GM18861 (cell line): ENCODE results near the gene HDDC3.

Experiments used
- ATAC-seq: cut with Tn5 transposase; IDR thresholded peaks from one replicate; pipeline ENCODE4 v1.9.1; 2021; ENCODE audit not compliant: unreplicated experiment

Gene HDDC3

DNA sequence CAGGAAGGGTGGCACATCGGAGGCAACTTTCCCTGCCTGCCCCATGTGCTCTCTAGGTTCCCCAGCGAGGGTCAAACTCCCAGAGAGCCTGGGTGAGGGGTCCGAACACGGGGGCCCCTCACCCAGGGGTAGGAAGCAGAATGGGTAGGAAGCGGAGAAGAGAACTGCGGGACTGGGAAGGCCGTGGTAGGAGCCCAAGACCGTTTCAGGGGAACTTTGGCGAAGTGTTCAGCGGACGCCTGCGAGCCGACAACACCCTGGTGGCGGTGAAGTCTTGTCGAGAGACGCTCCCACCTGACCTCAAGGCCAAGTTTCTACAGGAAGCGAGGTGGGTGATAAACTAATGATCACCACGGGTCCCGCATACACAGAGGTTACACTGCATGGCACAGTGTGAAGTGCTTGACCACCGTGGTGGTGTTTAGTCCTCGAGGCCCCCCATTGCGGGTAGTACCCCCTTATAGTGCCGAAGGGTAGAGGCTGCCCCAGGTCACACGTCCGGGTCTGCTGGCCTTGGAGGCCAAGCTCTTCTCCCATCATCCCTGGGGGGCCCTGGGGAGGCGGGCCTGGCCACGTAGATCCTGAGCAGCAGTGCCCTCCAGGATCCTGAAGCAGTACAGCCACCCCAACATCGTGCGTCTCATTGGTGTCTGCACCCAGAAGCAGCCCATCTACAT lies 39.7 kb downstream of the HDDC3 start:
- ATAC-seq = no peak

DNA sequence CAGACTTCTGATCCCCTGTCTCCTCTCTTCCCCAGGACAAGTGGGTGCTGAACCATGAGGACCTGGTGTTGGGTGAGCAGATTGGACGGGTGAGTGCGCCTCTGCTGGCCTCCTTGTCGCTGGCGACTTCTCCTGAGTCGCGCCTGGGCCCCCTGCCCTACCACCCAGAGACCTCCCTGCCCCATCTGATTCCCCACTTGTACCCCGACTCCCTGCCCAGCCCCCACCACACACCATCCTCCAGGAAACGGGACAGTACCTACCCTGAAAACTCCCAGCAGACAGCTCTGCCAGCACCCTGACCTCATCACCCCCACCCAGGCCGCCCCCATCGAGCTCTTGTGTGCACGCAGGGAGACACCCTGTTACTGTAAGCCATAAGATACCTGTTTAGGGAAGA lies 40.3 kb downstream of the HDDC3 start:
- no peak for ATAC-seq

DNA sequence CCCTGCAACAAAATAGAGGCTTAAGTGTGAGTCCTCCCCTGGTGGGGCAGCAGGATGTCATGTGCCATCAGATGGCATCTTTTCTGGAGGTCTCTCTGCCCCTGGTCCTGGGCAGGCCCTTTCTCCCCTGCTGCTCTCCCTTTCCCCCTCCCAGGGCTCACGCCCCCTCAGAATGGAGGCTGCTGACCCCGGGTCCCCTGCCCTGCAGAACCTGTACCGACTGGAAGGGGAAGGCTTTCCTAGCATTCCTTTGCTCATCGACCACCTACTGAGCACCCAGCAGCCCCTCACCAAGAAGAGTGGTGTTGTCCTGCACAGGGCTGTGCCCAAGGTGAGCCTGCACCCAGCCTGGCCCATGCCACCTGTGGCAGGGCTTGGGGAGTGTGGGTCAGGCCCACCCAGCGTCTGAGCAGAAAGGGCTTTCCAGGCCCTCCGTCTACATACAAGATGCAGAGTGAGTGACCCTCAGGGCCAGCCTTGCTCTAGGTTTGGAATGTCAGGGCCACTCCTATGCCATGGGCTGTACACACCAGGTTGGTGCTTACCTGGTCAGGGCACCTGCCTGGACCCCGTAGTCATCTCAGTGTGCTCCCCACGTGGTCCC lies 40.9 kb downstream of the HDDC3 start:
- ATAC-seq = no peak

DNA sequence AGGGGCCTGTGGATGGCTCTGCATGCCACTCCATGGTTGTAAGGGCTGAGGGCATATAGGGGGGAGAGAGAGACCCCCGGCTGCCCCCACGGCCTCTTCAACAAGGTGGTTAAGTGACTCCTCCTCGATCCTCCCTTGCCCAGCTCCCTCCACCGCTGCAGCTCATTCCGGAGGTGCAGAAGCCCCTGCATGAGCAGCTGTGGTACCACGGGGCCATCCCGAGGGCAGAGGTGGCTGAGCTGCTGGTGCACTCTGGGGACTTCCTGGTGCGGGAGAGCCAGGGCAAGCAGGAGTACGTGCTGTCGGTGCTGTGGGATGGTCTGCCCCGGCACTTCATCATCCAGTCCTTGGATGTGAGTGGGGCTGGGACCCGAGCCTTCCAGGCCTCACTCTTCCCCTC lies 41.5 kb downstream of the HDDC3 start:
- ATAC-seq = no peak

DNA sequence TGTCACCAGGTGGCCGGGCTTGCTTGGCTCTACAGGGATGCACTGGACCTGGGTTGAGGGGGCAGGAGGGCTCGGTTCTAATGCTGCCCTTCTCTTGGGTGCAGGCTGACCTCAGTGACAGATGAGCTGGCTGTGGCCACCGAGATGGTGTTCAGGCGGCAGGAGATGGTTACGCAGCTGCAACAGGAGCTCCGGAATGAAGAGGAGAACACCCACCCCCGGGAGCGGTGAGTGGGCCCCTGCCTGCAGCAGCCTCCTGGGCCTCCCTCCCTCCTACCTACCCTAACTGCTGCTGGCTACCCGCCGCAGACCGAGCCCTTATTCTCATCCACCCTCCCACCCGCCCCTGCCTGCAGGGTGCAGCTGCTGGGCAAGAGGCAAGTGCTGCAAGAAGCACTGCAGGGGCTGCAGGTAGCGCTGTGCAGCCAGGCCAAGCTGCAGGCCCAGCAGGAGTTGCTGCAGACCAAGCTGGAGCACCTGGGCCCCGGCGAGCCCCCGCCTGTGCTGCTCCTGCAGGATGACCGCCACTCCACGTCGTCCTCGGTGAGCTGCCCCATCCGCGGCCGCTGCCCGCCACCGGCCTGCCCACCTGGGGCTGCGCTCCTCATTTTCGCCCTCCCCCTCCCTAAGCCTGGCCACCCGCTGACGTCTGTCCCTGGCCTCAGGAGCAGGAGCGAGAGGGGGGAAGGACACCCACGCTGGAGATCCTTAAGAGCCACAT lies 42.5 kb downstream of the HDDC3 start:
- ATAC-seq = no peak

DNA sequence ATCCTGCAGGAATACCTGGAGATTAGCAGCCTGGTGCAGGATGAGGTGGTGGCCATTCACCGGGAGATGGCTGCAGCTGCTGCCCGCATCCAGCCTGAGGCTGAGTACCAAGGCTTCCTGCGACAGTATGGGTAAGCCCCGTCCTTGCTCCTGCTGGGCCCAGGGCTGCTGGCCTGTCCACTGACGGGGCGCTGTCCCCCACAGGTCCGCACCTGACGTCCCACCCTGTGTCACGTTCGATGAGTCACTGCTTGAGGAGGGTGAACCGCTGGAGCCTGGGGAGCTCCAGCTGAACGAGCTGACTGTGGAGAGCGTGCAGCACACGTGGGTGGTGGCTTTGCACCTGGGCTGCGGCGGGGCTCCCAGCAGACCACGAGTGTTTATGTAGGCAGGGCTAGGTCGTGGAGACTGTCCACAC lies 43.0 kb downstream of the HDDC3 start:
- ATAC-seq = no peak

DNA sequence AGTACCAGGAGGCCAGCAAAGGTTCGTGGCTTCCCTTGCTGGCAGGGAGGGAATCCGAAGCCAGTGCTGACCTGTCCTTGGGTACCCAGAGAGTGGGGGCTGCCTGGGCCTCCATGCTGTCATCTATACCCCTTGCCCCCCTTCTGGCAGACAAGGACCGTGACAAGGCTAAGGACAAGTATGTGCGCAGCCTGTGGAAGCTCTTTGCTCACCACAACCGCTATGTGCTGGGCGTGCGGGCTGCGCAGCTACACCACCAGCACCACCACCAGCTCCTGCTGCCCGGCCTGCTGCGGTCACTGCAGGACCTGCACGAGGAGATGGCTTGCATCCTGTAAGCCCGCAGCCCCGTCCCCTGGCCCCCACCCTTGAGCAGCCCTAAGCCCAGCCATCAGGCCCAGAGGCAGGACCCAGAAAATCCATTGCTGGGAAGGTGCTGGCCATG lies 45.3 kb downstream of the HDDC3 start:
- no peak for ATAC-seq

DNA sequence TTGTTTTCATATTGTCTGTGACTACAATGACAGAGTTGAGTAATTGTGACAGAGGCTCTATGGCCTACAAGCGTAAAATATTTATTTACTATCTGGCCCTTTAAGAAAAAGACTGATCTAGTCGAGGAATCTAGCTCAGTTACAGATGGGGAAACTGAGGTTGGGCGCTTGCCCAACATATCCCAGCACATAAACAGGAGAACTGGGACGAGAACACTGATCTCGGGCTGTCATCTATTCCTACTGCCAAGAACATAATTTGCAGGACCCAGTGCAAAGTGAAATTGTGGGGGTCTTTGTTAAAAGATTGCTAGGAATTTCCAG lies 46.1 kb downstream of the HDDC3 start:
- ATAC-seq = no peak

DNA sequence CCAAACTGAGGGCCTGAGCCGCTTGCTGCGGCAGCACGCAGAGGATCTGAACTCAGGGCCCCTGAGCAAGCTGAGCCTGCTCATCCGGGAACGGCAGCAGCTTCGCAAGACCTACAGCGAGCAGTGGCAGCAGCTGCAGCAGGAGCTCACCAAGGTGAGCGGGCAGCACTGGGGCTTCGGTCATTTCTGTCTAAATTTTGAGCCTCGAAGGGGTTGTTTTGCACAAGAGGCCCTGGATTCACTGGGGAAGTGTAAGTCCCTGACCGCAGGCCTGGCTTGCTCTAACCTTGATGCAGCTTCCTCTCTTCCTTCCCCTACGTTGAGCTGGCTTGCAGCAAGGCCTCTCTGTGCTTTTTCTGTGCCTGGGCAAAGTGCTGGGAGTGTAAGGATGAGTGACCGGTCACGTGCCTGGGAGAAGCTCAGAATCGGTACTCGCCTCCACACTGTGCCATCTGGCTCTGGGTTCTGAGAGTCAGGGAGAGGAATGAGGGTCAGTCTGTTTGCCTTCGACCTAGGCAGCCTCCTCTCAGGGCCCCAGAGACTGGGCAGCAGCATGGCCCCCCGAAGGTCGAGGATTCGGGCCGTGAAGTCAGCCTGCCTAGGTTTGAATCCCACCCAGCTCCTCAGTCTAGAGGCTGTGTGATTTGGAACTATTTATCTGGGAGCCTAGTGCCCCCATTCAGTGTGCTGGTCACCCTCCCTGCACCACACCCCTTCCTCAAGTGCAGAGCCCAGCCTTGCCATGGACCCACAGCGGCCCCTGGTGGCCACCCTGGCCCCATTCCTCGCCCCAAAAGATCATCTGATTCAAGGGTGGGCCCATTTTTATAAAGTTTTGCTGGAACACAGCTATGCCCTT lies 46.7 kb downstream of the HDDC3 start:
- peak; percentile 37 for ATAC-seq

DNA sequence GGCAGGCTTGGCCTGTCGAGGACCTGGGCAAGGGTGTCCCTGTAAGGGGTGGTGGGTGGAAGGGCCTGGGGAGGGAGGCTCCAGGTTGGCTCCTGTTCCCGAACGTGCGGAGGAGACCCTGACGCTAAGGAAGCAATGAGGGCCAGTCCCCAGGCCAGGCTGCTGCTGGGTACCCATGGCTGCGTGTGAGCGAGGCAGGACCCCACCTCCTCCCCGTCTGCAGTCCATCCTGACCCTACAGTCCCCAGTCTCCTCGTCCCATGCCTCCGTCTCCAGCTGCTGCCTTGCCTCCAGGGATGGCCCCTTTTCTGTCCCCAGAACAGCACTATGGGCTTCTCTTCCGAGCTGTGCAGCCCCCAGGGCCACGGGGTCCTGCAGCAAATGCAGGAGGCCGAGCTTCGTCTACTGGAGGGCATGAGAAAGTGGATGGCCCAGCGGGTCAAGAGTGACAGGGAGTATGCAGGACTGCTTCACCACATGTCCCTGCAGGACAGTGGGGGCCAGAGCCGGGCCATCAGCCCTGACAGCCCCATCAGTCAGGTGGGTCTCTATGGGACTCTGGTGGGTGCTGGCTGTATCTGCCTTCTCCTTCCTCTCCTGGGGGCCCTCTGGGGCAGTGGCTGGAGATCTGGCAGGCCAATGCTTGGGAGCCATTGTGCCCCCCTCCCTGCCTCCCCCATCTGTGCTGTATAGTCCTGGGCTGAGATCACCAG lies 47.5 kb downstream of the HDDC3 start:
- no peak for ATAC-seq

DNA sequence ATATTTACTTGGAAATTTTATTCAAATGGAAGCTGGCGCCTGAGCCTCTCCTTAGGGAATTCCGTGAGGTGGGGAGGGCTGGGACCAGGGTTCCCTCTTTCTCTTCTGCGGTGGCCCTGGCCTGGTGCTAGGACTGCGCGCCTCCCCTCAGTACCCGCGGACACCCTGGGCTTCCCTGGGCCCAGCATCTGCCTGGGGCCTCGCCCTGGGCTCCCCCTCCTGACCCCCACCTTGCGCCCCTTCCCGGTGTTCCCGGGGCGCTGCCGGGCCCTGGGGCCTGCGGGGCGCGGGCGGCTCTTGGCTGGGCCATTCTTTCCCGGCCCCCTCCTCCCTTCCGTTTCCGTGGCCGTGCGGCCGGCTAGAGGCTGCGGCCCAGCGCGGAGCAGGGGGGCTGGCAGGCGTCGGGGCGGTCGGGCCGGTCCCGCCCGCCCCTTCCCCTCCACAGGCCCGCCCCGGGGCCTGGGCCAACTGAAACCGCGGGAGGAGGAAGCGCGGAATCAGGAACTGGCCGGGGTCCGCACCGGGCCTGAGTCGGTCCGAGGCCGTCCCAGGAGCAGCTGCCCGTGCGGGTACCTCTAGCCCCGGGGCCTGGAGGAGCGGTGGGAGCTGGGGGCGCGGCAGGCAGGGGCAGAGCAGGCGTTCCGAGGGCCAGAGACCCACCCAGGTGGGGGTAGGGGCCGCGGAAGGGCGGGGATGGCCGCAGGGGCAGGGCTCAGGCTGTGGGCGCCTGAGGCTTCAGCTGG lies 48.2 kb downstream of the HDDC3 start, which contains the start of gene FES:
FES (plus strand) TSS at position 529 of the 743 bp plus-strand sequence. CDS start 542 bp downstream, outside the sequence.
- ATAC-seq = no peak

DNA sequence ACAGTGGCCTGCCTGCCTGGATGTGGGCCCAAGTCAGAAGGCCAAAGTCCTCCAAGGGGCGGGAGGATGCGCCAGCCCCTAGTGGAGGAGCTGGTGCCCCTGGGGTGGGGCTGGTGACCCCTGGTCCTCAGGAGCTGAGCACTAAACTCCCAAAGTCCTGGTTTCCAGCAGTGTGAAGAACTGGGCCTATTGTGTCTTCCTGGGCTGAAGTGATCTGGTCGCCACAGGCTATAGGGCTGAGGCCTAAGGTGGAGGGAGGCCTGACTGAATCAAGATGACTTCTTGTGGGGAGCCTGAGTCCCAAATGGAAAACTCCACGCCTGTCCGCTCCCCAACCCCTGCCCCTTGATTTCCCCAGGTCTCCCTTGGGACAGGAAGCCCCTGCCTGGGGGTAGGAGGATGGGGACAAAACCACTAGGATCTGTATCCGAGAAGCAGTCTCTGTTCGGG lies 48.8 kb downstream of the HDDC3 start:
- ATAC-seq = no peak

DNA sequence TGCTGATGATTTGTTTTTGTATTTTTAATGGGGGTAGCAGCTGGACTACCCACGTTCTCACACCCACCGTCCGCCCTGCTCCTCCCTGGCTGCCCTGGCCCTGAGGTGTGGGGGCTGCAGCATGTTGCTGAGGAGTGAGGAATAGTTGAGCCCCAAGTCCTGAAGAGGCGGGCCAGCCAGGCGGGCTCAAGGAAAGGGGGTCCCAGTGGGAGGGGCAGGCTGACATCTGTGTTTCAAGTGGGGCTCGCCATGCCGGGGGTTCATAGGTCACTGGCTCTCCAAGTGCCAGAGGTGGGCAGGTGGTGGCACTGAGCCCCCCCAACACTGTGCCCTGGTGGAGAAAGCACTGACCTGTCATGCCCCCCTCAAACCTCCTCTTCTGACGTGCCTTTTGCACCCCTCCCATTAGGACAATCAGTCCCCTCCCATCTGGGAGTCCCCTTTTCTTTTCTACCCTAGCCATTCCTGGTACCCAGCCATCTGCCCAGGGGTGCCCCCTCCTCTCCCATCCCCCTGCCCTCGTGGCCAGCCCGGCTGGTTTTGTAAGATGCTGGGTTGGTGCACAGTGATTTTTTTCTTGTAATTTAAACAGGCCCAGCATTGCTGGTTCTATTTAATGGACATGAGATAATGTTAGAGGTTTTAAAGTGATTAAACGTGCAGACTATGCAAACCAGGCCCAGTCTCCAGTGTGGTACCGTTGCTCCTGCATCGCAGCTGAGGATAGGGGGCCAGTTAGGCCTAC lies 49.4 kb downstream of the HDDC3 start:
- no peak for ATAC-seq

DNA sequence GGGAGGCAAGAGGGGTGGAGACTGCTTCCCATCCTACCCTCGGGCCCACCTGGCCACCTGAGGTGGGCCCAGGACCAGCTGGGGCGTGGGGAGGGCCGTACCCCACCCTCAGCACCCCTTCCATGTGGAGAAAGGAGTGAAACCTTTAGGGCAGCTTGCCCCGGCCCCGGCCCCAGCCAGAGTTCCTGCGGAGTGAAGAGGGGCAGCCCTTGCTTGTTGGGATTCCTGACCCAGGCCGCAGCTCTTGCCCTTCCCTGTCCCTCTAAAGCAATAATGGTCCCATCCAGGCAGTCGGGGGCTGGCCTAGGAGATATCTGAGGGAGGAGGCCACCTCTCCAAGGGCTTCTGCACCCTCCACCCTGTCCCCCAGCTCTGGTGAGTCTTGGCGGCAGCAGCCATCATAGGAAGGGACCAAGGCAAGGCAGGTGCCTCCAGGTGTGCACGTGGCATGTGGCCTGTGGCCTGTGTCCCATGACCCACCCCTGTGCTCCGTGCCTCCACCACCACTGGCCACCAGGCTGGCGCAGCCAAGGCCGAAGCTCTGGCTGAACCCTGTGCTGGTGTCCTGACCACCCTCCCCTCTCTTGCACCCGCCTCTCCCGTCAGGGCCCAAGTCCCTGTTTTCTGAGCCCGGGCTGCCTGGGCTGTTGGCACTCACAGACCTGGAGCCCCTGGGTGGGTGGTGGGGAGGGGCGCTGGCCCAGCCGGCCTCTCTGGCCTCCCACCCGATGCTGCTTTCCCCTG lies 50.2 kb downstream of the HDDC3 start:
- ATAC-seq = no peak

DNA sequence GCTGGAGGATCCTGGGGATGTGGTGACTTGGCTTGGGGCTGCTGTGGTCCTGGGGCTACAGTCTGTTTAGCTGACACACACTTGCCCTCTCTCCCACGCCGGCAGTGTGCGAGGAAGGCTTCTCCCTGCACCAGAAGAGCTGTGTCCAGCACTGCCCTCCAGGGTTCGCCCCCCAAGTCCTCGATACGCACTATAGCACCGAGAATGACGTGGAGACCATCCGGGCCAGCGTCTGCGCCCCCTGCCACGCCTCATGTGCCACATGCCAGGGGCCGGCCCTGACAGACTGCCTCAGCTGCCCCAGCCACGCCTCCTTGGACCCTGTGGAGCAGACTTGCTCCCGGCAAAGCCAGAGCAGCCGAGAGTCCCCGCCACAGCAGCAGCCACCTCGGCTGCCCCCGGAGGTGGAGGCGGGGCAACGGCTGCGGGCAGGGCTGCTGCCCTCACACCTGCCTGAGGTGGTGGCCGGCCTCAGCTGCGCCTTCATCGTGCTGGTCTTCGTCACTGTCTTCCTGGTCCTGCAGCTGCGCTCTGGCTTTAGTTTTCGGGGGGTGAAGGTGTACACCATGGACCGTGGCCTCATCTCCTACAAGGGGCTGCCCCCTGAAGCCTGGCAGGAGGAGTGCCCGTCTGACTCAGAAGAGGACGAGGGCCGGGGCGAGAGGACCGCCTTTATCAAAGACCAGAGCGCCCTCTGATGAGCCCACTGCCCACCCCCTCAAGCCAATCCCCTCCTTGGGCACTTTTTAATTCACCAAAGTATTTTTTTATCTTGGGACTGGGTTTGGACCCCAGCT lies 51.0 kb downstream of the HDDC3 start:
- ATAC-seq = no peak

DNA sequence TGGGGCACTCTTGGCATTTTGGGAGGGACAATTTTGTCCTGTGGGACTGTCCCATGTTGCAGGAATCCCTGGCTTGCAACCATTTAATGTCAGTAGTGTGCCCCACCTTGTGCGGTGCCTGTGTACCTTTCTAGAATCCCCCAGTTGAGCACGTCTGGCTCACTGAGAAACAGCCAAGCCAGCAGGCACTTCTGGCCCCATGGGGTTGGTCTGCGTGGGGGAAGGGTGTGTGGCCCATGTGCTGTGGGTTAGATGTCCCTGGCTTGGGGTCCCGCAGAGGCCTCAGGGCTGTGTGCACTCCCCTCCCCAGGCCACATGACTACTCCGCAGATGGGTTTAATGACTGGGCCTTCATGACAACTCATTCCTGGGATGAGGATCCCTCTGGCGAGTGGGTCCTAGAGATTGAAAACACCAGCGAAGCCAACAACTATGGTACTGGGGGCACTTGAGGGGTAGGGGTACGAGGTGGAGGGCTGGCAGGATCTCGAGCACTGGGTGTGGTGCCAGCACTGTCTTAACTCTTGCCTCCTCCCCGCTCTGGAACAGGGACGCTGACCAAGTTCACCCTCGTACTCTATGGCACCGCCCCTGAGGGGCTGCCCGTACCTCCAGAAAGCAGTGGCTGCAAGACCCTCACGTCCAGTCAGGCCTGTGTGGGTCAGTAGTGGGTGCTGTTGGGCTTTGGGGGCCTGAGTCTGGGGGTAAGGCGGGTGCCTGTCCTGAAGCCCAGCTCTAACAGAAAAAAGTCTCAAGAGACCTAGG lies 51.8 kb downstream of the HDDC3 start:
- no peak for ATAC-seq
